Upper lobe of right lung (tissue), 1 donor: Measurements from ENCODE around the gene NEMF. TPM values are rescaled to one million over a fixed set of nuclear protein-coding genes. Genes with fewer than 3 reads are reported as not detected.
"Not testable (repeated sequence)": the region's sequence is repeated elsewhere in the genome, so short reads cannot be mapped to it uniquely, and the experiment has no call there.

ENCODE experiments used
- ATAC-seq: fragments of 200-7000 bp; cut with Tn5 transposase; one replicate; pipeline ENCODE4 v1.9.1; 2020; ENCODE audit warnings: mild to moderate bottlenecking, moderate library complexity
- DNase-seq: peaks from one replicate; pipeline ENCODE4 v3.0.0-alpha.2; 2020
- H3K27ac ChIP-seq: fragments of 200-600 bp; one replicate; pipeline ENCODE4 v1.8.0; 2022
- H3K27me3 ChIP-seq: fragments of 200-600 bp; one replicate; pipeline ENCODE4 v1.8.0; 2022; ENCODE audit warnings: mild to moderate bottlenecking
- H3K36me3 ChIP-seq: fragments of 200-600 bp; one replicate; pipeline ENCODE4 v1.8.0; 2022
- H3K4me1 ChIP-seq: fragments of 200-600 bp; one replicate; pipeline ENCODE4 v1.8.0; 2022
- H3K4me3 ChIP-seq: fragments of 200-600 bp; one replicate; pipeline ENCODE4 v1.8.0; 2022; ENCODE audit warnings: mild to moderate bottlenecking
- H3K9me3 ChIP-seq: fragments of 200-600 bp; one replicate; pipeline ENCODE4 v1.8.0; 2022
- intact Hi-C: fragments of 100-400 bp; cut with DNase I; formaldehyde crosslinking; loops from one replicate; pipeline ENCODE4 v1.11.0; 2022
- total RNA-seq: library from RNA; stranded (reverse); fragmentation: NEBNext Ultra II Directional; extraction: Animal tissue kit (Norgen Biotek cat#: 25700); gene quantifications from one replicate; pipeline ENCODE4 v1.2.1, GENCODE V29; 2021
- TF ChIP-seq, protein P1 (sequence below): fragments of 200-600 bp; IDR thresholded peaks from one replicate; pipeline ENCODE4 v1.8.0; 2022; ENCODE audit warnings: antibody characterized with exemption
- donor health status: DM: no; HTN: yes; CAD: no; lungs with severe emphysema.

The NEMF gene
- total RNA-seq, 1 donor from 2014 or later = 57.4 TPM

DNA sequence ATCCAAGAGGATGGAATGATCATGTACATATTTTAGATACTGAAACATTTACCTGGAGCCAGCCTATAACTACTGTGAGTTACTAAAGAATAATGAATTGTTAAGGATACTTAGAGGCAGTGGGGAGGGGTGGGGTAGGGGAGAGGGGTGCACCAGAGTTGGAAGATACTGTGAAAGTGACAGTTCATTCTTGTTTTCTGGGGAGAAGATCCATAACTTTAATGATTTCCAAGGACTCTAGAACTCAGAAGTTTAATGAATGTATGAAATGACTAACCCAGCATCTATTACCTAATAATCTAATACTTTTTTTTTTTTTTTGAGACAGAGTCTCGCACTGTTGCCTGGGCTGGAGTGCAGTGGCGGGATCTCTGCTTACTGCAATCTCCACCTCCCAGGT is 74.2 kb downstream of the NEMF start:
- Histone ChIP-seq H3K27me3 (no peaks in the 10 kb centered on the region), H3K9me3 (no peaks in the 10 kb centered on the region), H3K4me1 (no peaks in the 10 kb centered on the region), H3K4me3 (no peak overlapping the region), H3K36me3 (peaks cover 99% of the 10 kb centered on the region), H3K27ac (no peak overlapping the region)
- no peak for DNase-seq
- intact Hi-C loops = no loop called here
- no peak for ATAC-seq
- TF ChIP-seq, protein P1, sequence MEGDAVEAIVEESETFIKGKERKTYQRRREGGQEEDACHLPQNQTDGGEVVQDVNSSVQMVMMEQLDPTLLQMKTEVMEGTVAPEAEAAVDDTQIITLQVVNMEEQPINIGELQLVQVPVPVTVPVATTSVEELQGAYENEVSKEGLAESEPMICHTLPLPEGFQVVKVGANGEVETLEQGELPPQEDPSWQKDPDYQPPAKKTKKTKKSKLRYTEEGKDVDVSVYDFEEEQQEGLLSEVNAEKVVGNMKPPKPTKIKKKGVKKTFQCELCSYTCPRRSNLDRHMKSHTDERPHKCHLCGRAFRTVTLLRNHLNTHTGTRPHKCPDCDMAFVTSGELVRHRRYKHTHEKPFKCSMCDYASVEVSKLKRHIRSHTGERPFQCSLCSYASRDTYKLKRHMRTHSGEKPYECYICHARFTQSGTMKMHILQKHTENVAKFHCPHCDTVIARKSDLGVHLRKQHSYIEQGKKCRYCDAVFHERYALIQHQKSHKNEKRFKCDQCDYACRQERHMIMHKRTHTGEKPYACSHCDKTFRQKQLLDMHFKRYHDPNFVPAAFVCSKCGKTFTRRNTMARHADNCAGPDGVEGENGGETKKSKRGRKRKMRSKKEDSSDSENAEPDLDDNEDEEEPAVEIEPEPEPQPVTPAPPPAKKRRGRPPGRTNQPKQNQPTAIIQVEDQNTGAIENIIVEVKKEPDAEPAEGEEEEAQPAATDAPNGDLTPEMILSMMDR = no peak

DNA sequence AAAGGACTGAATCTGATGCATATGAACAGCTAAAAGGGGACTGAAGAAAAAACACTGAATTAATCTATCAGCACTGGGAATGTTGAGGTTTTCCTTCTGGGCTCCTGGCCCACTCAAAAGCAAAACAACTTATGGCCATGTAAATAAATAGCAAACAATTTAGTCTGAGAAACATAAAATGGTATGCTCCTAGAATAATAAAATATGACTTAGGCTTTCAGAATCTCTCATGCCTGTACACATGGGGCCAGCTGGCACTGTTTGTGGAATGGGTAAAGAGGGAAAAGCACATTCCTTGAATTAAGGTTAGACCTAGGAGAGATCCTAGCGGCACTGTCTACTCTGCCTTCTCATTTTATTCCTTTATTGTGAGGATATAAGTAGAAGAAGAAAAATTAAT is 78.5 kb downstream of the NEMF start:
- TF ChIP-seq, protein P1 = no peak
- no peak overlapping the region for H3K27ac ChIP-seq

DNA sequence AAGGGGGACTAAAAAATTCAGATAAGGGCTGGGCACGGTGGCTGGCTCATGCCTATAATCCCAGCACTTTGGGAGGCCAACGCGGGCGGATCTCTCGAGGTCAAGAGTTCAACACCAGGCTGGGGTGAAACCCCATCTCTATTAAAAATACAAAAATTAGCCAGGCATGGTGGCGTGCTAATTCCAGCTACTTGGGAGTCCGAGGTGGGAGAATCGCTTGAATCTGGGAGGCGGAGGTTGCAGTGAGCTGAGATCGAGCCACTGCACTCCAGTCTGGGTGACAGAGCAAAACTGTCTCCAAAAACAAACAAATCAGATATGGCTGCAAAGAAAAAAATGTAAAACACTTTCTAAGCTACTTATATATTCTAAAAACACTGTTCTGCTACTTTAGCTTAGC is 80.9 kb downstream of the NEMF start:
- H3K4me3 ChIP-seq, H3K27ac ChIP-seq, DNase-seq, intact Hi-C loops, H3K27me3 ChIP-seq, H3K9me3 ChIP-seq, ATAC-seq: not testable (repeated sequence)
- peaks cover 22% of the 10 kb centered on the region for H3K4me1 ChIP-seq
- H3K36me3 ChIP-seq = peaks cover 50% of the 10 kb centered on the region

More for the DNA sequence above, 78.5 kb downstream of the NEMF start:
- ATAC-seq (no peak), DNase-seq (no peak)
- Histone ChIP-seq H3K9me3 (no peaks in the 10 kb centered on the region), H3K4me3 (no peak overlapping the region), H3K36me3 (peaks cover 74% of the 10 kb centered on the region), H3K27me3 (no peaks in the 10 kb centered on the region), H3K4me1 (peaks cover 17% of the 10 kb centered on the region)
- intact Hi-C loops = no loop called here

DNA sequence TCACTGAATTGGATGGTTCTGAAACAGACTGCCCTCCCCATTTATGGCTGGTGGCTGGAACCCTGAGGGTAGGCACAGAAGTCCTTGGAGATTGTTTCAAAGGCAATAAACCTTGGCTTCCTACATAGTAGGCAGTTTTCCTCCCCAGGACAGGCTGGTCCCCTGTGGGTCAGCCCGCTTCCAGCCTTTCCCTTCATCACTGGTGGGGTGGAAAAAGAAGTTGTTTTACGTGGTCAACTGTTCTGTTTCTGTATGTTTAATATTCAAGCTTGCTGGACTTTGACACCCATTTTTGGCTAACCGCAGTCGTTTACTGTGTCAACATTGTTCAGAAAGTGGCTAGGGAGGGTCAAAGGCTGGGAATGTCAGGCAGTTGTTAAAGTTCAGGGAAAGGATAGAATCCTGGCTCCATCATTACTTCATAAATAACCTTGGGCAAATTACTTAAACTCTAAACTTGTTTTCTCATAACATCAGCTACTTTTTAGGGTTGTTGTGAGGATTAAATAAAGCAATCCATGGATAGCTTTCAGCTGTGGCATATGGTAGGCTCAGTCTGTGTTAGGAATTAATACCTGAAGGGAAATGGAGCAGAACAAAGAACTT is 82.3 kb downstream of the NEMF start:
- ATAC-seq (no peak), DNase-seq (no peak)
- Histone ChIP-seq H3K27ac (peak overlapping the region; percentile 98), H3K9me3 (no peaks in the 10 kb centered on the region), H3K4me3 (peak overlapping the region; percentile 96), H3K4me1 (peaks cover 22% of the 10 kb centered on the region), H3K27me3 (no peaks in the 10 kb centered on the region), H3K36me3 (peaks cover 37% of the 10 kb centered on the region)
- intact Hi-C loops = no loop called here
- TF ChIP-seq, protein P1 = no peak

DNA sequence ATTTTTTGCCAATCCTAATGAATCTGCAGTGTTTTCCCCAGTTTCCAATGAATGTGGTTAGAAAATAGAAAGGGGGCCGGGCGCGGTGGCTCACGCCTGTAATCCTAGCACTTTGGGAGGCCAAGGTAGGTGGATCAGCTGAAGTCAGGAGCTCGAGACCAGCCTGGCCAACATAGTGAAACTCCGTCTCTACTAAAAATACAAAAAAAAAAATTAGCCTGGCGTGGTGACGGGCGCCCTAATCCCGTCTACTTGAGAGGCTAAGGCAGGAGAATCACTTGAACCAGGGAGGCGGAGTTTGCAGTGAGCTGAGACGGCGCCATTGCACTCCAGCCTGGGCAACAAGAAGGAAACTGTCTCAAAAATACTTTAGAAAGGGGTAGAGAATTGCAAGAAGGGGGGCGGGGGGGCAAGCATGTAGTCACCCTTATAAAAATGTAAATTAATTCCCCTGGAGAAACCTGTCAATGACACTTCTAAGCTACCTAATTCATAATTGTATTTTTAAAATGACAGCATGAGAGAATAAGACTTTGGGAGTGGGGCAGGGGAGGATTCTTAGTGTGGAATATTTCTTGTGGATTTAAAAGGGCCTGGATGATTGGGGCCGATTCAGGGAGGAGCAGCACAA is 82.9 kb downstream of the NEMF start:
- TF ChIP-seq, protein P1 = no peak
- peaks cover 31% of the 10 kb centered on the region for H3K36me3 ChIP-seq
- peaks cover 22% of the 10 kb centered on the region for H3K4me1 ChIP-seq
- peak overlapping the region; percentile 96 for H3K4me3 ChIP-seq
- H3K9me3 ChIP-seq = no peaks in the 10 kb centered on the region
- intact Hi-C loops = no loop called here
- no peaks in the 10 kb centered on the region for H3K27me3 ChIP-seq
- H3K27ac ChIP-seq = peak overlapping the region; percentile 98
- ATAC-seq (no peak), DNase-seq (no peak)

DNA sequence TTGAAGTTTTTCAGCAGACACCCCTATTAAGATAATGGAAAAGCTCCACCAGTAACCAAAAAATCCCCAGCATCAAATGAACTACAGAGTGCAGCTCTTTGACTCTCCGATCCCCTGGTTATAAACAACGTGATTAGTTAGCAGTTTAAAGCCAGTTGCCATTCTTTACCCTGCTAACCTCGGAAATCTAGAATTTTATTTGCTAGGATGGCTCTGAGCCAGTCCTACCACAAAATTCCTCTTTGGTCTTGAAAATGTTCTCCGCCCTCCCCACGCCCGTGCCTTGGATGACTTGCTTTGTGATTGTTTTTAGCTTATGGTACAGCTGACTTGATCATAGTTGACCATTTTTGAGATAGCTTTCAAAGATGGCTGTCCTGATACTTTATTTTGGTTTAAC is 83.4 kb downstream of the NEMF start:
- peak overlapping the region; percentile 96 for H3K4me3 ChIP-seq
- H3K27ac ChIP-seq = peak overlapping the region; percentile 98
- peaks cover 25% of the 10 kb centered on the region for H3K36me3 ChIP-seq
- DNase-seq (no peak), ATAC-seq (no peak)
- intact Hi-C loops = no loop called here
- H3K4me1 ChIP-seq = peaks cover 22% of the 10 kb centered on the region
- TF ChIP-seq, protein P1 = no peak
- no peaks in the 10 kb centered on the region for H3K27me3 ChIP-seq
- H3K9me3 ChIP-seq = no peaks in the 10 kb centered on the region
